ENCODE data around the gene GALNTL6. TPM values are rescaled to one million over a fixed set of nuclear protein-coding genes. Genes with fewer than 3 reads are reported as not detected.

Gene GALNTL6
- total and polyA plus RNA-seq, 2 donors (not counting 1 experiment from before 2014, with no cell fraction given): not detected

GRCh38 chr4:172584816-172585215, 771.6 kb downstream of the GALNTL6 start:
- Histone ChIP-seq H2AFZ (ENCODE audit: low read length) (no peak overlapping the region), H3K9ac (ENCODE audit: insufficient read depth, low read length) (no peak overlapping the region), H3K4me2 (ENCODE audit: extremely low read depth, insufficient read depth, low read length) (no peak overlapping the region), H3K27ac (ENCODE audit: insufficient read depth, low read length) (no peak overlapping the region), H3K79me2 (ENCODE audit: control insufficient read depth, insufficient read depth, low read length) (no peaks in the 10 kb centered on the region), H3K4me3 (replicated peaks in 1 of 4; ENCODE audit: control extremely low read depth in 1 of 4, insufficient read depth in 1 of 4, low read depth in 3 of 4, low read length in 4 of 4) (no peak overlapping the region), H3K27me3 (ENCODE audit: control insufficient read depth, insufficient read depth, low read length) (no peaks in the 10 kb centered on the region), H4K20me1 (ENCODE audit: control insufficient read depth, extremely low read depth, insufficient read depth, low read length) (no peaks in the 10 kb centered on the region), H3K9me3 (ENCODE audit: control insufficient read depth, insufficient read depth, low read depth, low read length) (no peaks in the 10 kb centered on the region), H3K4me1 (ENCODE audit: control insufficient read depth, extremely low read depth, insufficient read depth, low read length) (no peaks in the 10 kb centered on the region), H3K36me3 (ENCODE audit: control insufficient read depth, insufficient read depth, low read length) (no peaks in the 10 kb centered on the region)
- TF ChIP-seq CTCF (conservative IDR thresholded peaks at IDR 0.05 in 1 of 2, IDR thresholded peaks at IDR 0.05 in 1 of 2; ENCODE audit: low read depth in 1 of 2, low read length in 2 of 2) (no peak), EZH2 (IDR thresholded peaks at IDR 0.05; ENCODE audit: low read length, missing control alignments) (no peak)
- DNase-seq (ENCODE audit: low read depth in 2 of 2): no peak

- no peak overlapping the region for H3K4me2 ChIP-seq (ENCODE audit: extremely low read depth, insufficient read depth, low read length)
- no peaks in the 10 kb centered on the region for H4K20me1 ChIP-seq (ENCODE audit: control insufficient read depth, extremely low read depth, insufficient read depth, low read length)
- H3K4me3 ChIP-seq (replicated peaks in 1 of 4; ENCODE audit: control extremely low read depth in 1 of 4, insufficient read depth in 1 of 4, low read depth in 3 of 4, low read length in 4 of 4): no peak overlapping the region
- no peaks in the 10 kb centered on the region for H3K27me3 ChIP-seq (ENCODE audit: control insufficient read depth, insufficient read depth, low read length)
- no peak overlapping the region for H3K9ac ChIP-seq (ENCODE audit: insufficient read depth, low read length)
- H3K79me2 ChIP-seq (ENCODE audit: control insufficient read depth, insufficient read depth, low read length): no peaks in the 10 kb centered on the region
- H3K9me3 ChIP-seq (ENCODE audit: control insufficient read depth, insufficient read depth, low read depth, low read length): no peaks in the 10 kb centered on the region
- H3K4me1 ChIP-seq (ENCODE audit: control insufficient read depth, extremely low read depth, insufficient read depth, low read length): no peaks in the 10 kb centered on the region
- no peaks in the 10 kb centered on the region for H3K36me3 ChIP-seq (ENCODE audit: control insufficient read depth, insufficient read depth, low read length)
- no peak for TF ChIP-seq CTCF (conservative IDR thresholded peaks at IDR 0.05 in 1 of 2, IDR thresholded peaks at IDR 0.05 in 1 of 2; ENCODE audit: low read depth in 1 of 2, low read length in 2 of 2)
- TF ChIP-seq EZH2 (IDR thresholded peaks at IDR 0.05; ENCODE audit: low read length, missing control alignments): no peak
- H3K27ac ChIP-seq (ENCODE audit: insufficient read depth, low read length): no peak overlapping the region
- no peak overlapping the region for H2AFZ ChIP-seq (ENCODE audit: low read length)
- no peak for DNase-seq (ENCODE audit: low read depth in 2 of 2)
Measured at GRCh38 chr4:172596206-172596605, 783.0 kb downstream of the GALNTL6 start.

- no peaks in the 10 kb centered on the region for H3K4me1 ChIP-seq (ENCODE audit: control insufficient read depth, extremely low read depth, insufficient read depth, low read length)
- TF ChIP-seq CTCF (conservative IDR thresholded peaks at IDR 0.05 in 1 of 2, IDR thresholded peaks at IDR 0.05 in 1 of 2; ENCODE audit: low read depth in 1 of 2, low read length in 2 of 2) (no peak), EZH2 (IDR thresholded peaks at IDR 0.05; ENCODE audit: low read length, missing control alignments) (no peak)
- no peak overlapping the region for H3K4me2 ChIP-seq (ENCODE audit: extremely low read depth, insufficient read depth, low read length)
- H3K9me3 ChIP-seq (ENCODE audit: control insufficient read depth, insufficient read depth, low read depth, low read length): no peaks in the 10 kb centered on the region
- no peak for DNase-seq (ENCODE audit: low read depth in 2 of 2)
- no peaks in the 10 kb centered on the region for H3K27me3 ChIP-seq (ENCODE audit: control insufficient read depth, insufficient read depth, low read length)
- H3K79me2 ChIP-seq (ENCODE audit: control insufficient read depth, insufficient read depth, low read length): no peaks in the 10 kb centered on the region
- H3K36me3 ChIP-seq (ENCODE audit: control insufficient read depth, insufficient read depth, low read length): no peaks in the 10 kb centered on the region
- no peak overlapping the region for H2AFZ ChIP-seq (ENCODE audit: low read length)
- H3K9ac ChIP-seq (ENCODE audit: insufficient read depth, low read length): no peak overlapping the region
- H4K20me1 ChIP-seq (ENCODE audit: control insufficient read depth, extremely low read depth, insufficient read depth, low read length): no peaks in the 10 kb centered on the region
- H3K27ac ChIP-seq (ENCODE audit: insufficient read depth, low read length): no peak overlapping the region
- H3K4me3 ChIP-seq (replicated peaks in 1 of 4; ENCODE audit: control extremely low read depth in 1 of 4, insufficient read depth in 1 of 4, low read depth in 3 of 4, low read length in 4 of 4): no peak overlapping the region
Measured at GRCh38 chr4:172599554-172599953, 786.4 kb downstream of the GALNTL6 start.
